HCT116 (cell line): ENCODE results near the gene MYO16. TPM values are rescaled to one million over a fixed set of nuclear protein-coding genes. Genes with fewer than 3 reads are reported as not detected.

Experiments used
- ATAC-seq: fragments of 200-7000 bp; cut with Tn5 transposase; 2 replicates; pipeline ENCODE4 v1.9.1; 2020; ENCODE audit warnings: mild to moderate bottlenecking, moderate library complexity
- BruUV-seq: library from RNA; stranded (reverse); fragments of 400-500 nt; replicated peaks from 2 replicates; lab custom pipeline; 2021; lab: Mats Ljungman, UMichigan
- CTCF ChIA-PET: fragments of 300-600 bp; sonication (Branson Sonifier 250); formaldehyde crosslinking; loops from one replicate; lab custom pipeline; 2021; ENCODE audit warnings: antibody characterized with exemption; lab: Charles Lee
- POLR2A ChIA-PET: fragments of 300-600, 350-600 bp; sonication (Branson Sonifier 250); formaldehyde crosslinking; loops from one replicate; lab custom pipeline; 2021; ENCODE audit warnings: antibody characterized with exemption; lab: Charles Lee
- RAD21 ChIA-PET, 2 experiments: fragments of 300-600 bp; sonication (Branson Sonifier 250); formaldehyde crosslinking; loops; one replicate each; lab custom pipeline; 2023; ENCODE audit warnings: low total read pairs in 2 of 2; ENCODE audit not compliant: uncharacterized antibody in 2 of 2, unreplicated experiment in 2 of 2, low non-redundant PET in 1 of 2; lab: Charles Lee
- DNase-seq: peaks from one replicate; pipeline ENCODE4 v3.0.0-alpha.2; 2010; ENCODE audit warnings: low read depth, low spot score
- H2AFZ ChIP-seq: fragments of 200-600 bp; shearing (Covaris generic), sonication (generic); 2 replicates; pipeline ENCODE4 v1.6.1; 2017; ENCODE audit warnings: low read depth, mixed run types, mixed read lengths, antibody characterized with exemption, low read length; ENCODE audit not compliant: poor library complexity, severe bottlenecking
- H3K27ac ChIP-seq: 2 replicates; pipeline ENCODE4 v1.5.1; 2012; ENCODE audit warnings: low read depth, low read length
- H3K27me3 ChIP-seq: fragments of 200-600 bp; sonication (generic); 2 replicates; pipeline ENCODE4 v1.6.1; 2016; ENCODE audit warnings: mixed run types, low read length, mixed read lengths; ENCODE audit not compliant: insufficient read depth
- H3K36me3 ChIP-seq, 2 experiments: fragments of 200-500 bp in 1 of 2; fragments of 200-600 bp in 1 of 2; sonication (Bioruptor generic) in 1 of 2; sonication (generic) in 1 of 2; 2 replicates each; pipeline versions ENCODE4 v1.5.1 to v1.6.1; 2014 to 2016; ENCODE audit warnings: low read length in 2 of 2, inconsistent platforms in 1 of 2, mixed read lengths in 1 of 2, mixed run types in 1 of 2; ENCODE audit not compliant: insufficient read depth in 2 of 2, control insufficient read depth in 1 of 2
- H3K4me1 ChIP-seq, 2 experiments: fragments of 200-600 bp in 1 of 2; sonication (generic) in 1 of 2; 2 replicates each; pipeline versions ENCODE4 v1.5.1 to v1.6.1; 2012 to 2017; ENCODE audit warnings: low read length in 2 of 2, inconsistent platforms in 1 of 2, mild to moderate bottlenecking in 1 of 2, mixed read lengths in 1 of 2, mixed run types in 1 of 2, moderate library complexity in 1 of 2; ENCODE audit not compliant: insufficient read depth in 2 of 2, control insufficient read depth in 1 of 2
- H3K4me2 ChIP-seq: fragments of 200-600 bp; sonication (generic); 2 replicates; pipeline ENCODE4 v1.6.1; 2017; ENCODE audit warnings: mixed run types, low read length, mixed read lengths
- H3K4me3 ChIP-seq, 2 experiments: fragments of 200-600 bp in 1 of 2; sonication (generic) in 1 of 2; replicated peaks in 1 of 2; 2 replicates each; pipeline ENCODE4 v1.5.1; 2011 to 2016; ENCODE audit warnings: low read length in 2 of 2, control low read depth in 1 of 2, low read depth in 1 of 2, mild to moderate bottlenecking in 1 of 2, mixed read lengths in 1 of 2, mixed run types in 1 of 2
- H3K79me2 ChIP-seq: fragments of 200-600 bp; sonication (generic); 2 replicates; pipeline ENCODE4 v1.6.1; 2017; ENCODE audit warnings: mild to moderate bottlenecking, mixed run types, low read length, moderate library complexity, mixed read lengths; ENCODE audit not compliant: insufficient read depth
- H3K9ac ChIP-seq: fragments of 200-600 bp; sonication (generic); 2 replicates; pipeline ENCODE4 v1.6.1; 2016; ENCODE audit warnings: low read length, mixed read lengths
- H3K9me2 ChIP-seq: fragments of 200-600 bp; sonication (generic), shearing (Covaris generic); 2 replicates; pipeline ENCODE4 v1.6.1; 2017; ENCODE audit warnings: mixed run types, mild to moderate bottlenecking, moderate library complexity; ENCODE audit not compliant: insufficient read depth
- H3K9me3 ChIP-seq, 2 experiments: fragments of 200-500 bp in 1 of 2; fragments of 200-600 bp in 1 of 2; sonication (Bioruptor generic) in 1 of 2; sonication (generic) in 1 of 2; 2 replicates each; pipeline ENCODE4 v1.6.1; 2014 to 2017; ENCODE audit warnings: low read length in 2 of 2, mixed read lengths in 2 of 2, inconsistent platforms in 1 of 2, low read depth in 1 of 2, mild to moderate bottlenecking in 1 of 2, mixed run types in 1 of 2, moderate library complexity in 1 of 2; ENCODE audit not compliant: control insufficient read depth in 1 of 2, insufficient read depth in 1 of 2
- H4K20me1 ChIP-seq: fragments of 200-600 bp; sonication (generic), shearing (Covaris generic); 2 replicates; pipeline ENCODE4 v1.6.1; 2017; ENCODE audit warnings: mixed run types, mild to moderate bottlenecking, moderate library complexity; ENCODE audit not compliant: insufficient read depth
- ELF1 ChIP-seq: IDR thresholded peaks from 2 replicates; pipeline ENCODE4 v1.6.1; 2012; ENCODE audit warnings: low read depth, borderline replicate concordance
- FOSL1 ChIP-seq: IDR thresholded peaks from 2 replicates; pipeline ENCODE4 v1.6.1; 2012; ENCODE audit warnings: low read depth
- POLR2A ChIP-seq: IDR thresholded peaks from 2 replicates; pipeline ENCODE4 v1.7.0; 2011; ENCODE audit warnings: borderline replicate concordance; ENCODE audit not compliant: insufficient read depth, insufficient read length; ENCODE audit errors: extremely low read depth
- SIN3A ChIP-seq: IDR thresholded peaks from 2 replicates; pipeline ENCODE4 v1.6.1; 2012; ENCODE audit warnings: low read depth
- SP1 ChIP-seq: IDR thresholded peaks from 2 replicates; pipeline ENCODE4 v1.6.1; 2012; ENCODE audit warnings: low read depth
- YY1 ChIP-seq: IDR thresholded peaks from 2 replicates; pipeline ENCODE4 v1.6.1; 2011; ENCODE audit warnings: low read length, low read depth, moderate library complexity, mild to moderate bottlenecking; ENCODE audit not compliant: insufficient replicate concordance; ENCODE audit errors: extremely low read depth
- ZNF274 ChIP-seq: fragments of 200-500 bp; sonication (Bioruptor generic); IDR thresholded peaks from 2 replicates; pipeline ENCODE4 v1.6.1; 2014; ENCODE audit warnings: mild to moderate bottlenecking, low read depth, low read length, inconsistent platforms
- intact Hi-C: fragments of 100-400 bp; cut with micrococcal nuclease; formaldehyde crosslinking; loops from 2 replicates; pipeline ENCODE4 v1.10.0; 2022
- total RNA-seq: library from RNA; stranded (reverse); gene quantifications from one replicate; pipeline ENCODE4 v1.2.1, GENCODE V29; 2021; ENCODE audit not compliant: unreplicated experiment
- TF ChIP-seq, protein P1 (sequence below): IDR thresholded peaks from 2 replicates; pipeline ENCODE4 v1.6.1; 2012
- TF ChIP-seq, protein P2 (sequence below), 3 experiments: fragments of 200-600 bp in 1 of 3; sonication (generic) in 1 of 3; IDR thresholded peaks in 2 of 3; conservative IDR thresholded peaks in 1 of 3; 2 replicates each; pipeline ENCODE4 v1.5.1; 2012 to 2017; ENCODE audit warnings: low read depth in 2 of 3, low read length in 2 of 3, antibody characterized with exemption in 1 of 3, borderline replicate concordance in 1 of 3, control low read depth in 1 of 3, mild to moderate bottlenecking in 1 of 3, mixed read lengths in 1 of 3, mixed run types in 1 of 3, moderate library complexity in 1 of 3; ENCODE audit not compliant: insufficient read depth in 1 of 3
- TF ChIP-seq, protein P3 (sequence below): IDR thresholded peaks from 2 replicates; pipeline ENCODE4 v1.6.1; 2012

Gene MYO16
- total RNA-seq, 1 experiment from 2014 or later = 0.07 TPM

DNA sequence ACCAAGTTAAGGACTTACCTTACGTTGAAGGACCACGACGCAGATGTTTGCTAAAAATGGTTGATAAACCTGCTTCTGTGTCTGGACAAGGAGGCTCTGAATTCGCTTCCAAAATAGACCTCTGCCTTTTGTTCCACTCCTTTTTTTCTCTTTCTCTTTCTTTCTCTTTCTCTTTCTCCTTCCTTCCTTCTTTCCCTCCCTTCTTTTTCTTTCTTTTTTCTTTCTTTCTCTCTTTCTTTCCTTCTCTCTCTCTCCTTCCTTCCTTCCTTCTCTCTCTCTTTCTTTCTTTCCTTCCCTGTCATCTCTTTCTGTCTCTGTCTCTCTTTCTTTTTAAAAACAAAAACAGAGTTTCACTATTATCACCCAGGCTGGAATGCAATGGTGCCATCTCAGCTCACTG is 290.7 kb downstream of the MYO16 start:
- no peaks in the 10 kb centered on the region for H3K27me3 ChIP-seq
- no peak overlapping the region for H3K4me3 ChIP-seq
- H3K9me3 ChIP-seq = no peaks in the 10 kb centered on the region
- no peaks in the 10 kb centered on the region for H3K36me3 ChIP-seq
- H3K4me2 ChIP-seq = peak overlapping the region; percentile 38
- ChIA-PET POLR2A (no interaction called here), CTCF (no interaction called here), RAD21 (no interaction called here)
- ATAC-seq (no peak), DNase-seq (no peak)
- intact Hi-C loops = no loop called here
- H3K4me1 ChIP-seq = peaks cover 23 to 31% of the 10 kb centered on the region in 2 experiments
- H2AFZ ChIP-seq = peak overlapping the region; percentile 10
- TF ChIP-seq, protein P1, sequence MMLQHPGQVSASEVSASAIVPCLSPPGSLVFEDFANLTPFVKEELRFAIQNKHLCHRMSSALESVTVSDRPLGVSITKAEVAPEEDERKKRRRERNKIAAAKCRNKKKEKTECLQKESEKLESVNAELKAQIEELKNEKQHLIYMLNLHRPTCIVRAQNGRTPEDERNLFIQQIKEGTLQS = no peak
- TF ChIP-seq SP1 = no peak
- TF ChIP-seq, protein P2, sequence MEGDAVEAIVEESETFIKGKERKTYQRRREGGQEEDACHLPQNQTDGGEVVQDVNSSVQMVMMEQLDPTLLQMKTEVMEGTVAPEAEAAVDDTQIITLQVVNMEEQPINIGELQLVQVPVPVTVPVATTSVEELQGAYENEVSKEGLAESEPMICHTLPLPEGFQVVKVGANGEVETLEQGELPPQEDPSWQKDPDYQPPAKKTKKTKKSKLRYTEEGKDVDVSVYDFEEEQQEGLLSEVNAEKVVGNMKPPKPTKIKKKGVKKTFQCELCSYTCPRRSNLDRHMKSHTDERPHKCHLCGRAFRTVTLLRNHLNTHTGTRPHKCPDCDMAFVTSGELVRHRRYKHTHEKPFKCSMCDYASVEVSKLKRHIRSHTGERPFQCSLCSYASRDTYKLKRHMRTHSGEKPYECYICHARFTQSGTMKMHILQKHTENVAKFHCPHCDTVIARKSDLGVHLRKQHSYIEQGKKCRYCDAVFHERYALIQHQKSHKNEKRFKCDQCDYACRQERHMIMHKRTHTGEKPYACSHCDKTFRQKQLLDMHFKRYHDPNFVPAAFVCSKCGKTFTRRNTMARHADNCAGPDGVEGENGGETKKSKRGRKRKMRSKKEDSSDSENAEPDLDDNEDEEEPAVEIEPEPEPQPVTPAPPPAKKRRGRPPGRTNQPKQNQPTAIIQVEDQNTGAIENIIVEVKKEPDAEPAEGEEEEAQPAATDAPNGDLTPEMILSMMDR (IDR thresholded peaks at IDR 0.05 in 2 of 3, conservative IDR thresholded peaks at IDR 0.05 in 1 of 3; ENCODE audit: borderline replicate concordance in 1 of 3, insufficient read depth in 1 of 3, low read depth in 2 of 3, low read length in 2 of 3) = no peak
- TF ChIP-seq, protein P3, sequence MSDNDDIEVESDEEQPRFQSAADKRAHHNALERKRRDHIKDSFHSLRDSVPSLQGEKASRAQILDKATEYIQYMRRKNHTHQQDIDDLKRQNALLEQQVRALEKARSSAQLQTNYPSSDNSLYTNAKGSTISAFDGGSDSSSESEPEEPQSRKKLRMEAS = no peak
- TF ChIP-seq SIN3A = no peak
- TF ChIP-seq POLR2A = no peak
- no peak for TF ChIP-seq FOSL1
- TF ChIP-seq ZNF274 = no peak
- no peak for TF ChIP-seq YY1
- TF ChIP-seq ELF1 = no peak
- no peak overlapping the region for H3K9ac ChIP-seq
- H4K20me1 ChIP-seq = no peaks in the 10 kb centered on the region
- H3K27ac ChIP-seq = no peak overlapping the region
- H3K79me2 ChIP-seq = no peaks in the 10 kb centered on the region
- no TSS peak for BruUV-seq
- no peaks in the 10 kb centered on the region for H3K9me2 ChIP-seq
